ENCODE results near the gene INPP1.

GRCh38 chr2:190406805-190407204 lies 63.4 kb downstream of the INPP1 start:
- TF ChIP-seq EP300 (IDR thresholded peaks at IDR 0.05; ENCODE audit: borderline replicate concordance), result no peak
- TF ChIP-seq CREB1 (IDR thresholded peaks at IDR 0.05; ENCODE audit: low read depth), result no peak
- TF ChIP-seq RAD21 (IDR thresholded peaks at IDR 0.05; ENCODE audit: low read depth), result no peak
- TF ChIP-seq YY1 (IDR thresholded peaks at IDR 0.05; ENCODE audit: low read depth), result no peak
